Esophagus muscularis mucosa (tissue), 3 donors: ENCODE results near the gene TUBA3E.
"Not testable (repeated sequence)": the region's sequence is repeated elsewhere in the genome, so short reads cannot be mapped to it uniquely, and the experiment has no call there.

Experiments used
- CTCF ChIP-seq, 3 experiments: fragments of 200-600 bp in 2 of 3; fragments of 450-650 bp in 1 of 3; sonication (generic) in 2 of 3; IDR thresholded peaks; one replicate each; pipeline ENCODE4 v1.5.1; 2017 to 2019; ENCODE audit warnings: antibody characterized with exemption in 3 of 3, mild to moderate bottlenecking in 2 of 3, moderate library complexity in 1 of 3
- POLR2A ChIP-seq: fragments of 450-650 bp; IDR thresholded peaks from one replicate; pipeline ENCODE4 v1.6.1; 2017; ENCODE audit warnings: antibody characterized with exemption, moderate library complexity, mild to moderate bottlenecking, low read depth

- TF ChIP-seq CTCF (IDR thresholded peaks at IDR 0.05); POLR2A: not testable (repeated sequence)
These were observed 55.6 kb downstream of the TUBA3E start for GRCh38 chr2:130142396-130143265.
